GM19452 (cell line): ENCODE data around the gene CRYZL1.
"Not testable (repeated sequence)": the region's sequence is repeated elsewhere in the genome, so short reads cannot be mapped to it uniquely, and the experiment has no call there.

Experiments used
- ATAC-seq: cut with Tn5 transposase; IDR thresholded peaks from one replicate; pipeline ENCODE4 v1.9.1; 2021; ENCODE audit not compliant: unreplicated experiment

The CRYZL1 gene

DNA sequence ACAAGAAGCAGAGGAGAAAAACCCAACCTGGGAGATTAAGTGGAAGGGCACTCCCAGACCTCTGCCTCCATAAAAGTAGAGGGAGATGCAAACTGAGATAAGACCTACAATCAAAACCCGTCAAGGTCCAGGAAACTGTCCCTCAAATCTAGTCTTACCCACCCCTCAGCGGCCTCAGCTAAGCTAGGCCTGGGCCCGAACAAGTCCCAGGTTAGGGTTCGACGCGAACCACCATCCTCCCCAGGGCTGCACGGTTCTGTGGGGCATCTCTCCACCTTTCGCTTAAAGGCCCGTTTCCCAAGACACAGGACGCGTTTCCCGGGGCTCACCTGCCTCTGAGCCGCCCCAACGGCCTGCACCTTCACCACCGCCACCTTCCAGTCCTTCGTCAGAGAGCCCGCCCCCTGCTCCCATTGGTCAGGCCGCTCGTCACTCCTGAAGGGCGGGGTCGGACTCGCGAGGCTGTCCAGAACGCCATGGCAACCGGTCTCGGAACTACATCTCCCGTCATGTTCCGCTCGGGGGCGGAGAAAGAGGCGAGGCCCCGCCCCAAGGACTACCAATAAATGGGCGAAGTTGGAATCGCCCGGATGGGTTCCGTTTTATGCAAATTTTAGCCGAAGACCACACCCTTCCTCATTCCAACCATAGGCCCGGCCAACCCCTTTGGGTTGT is at the start of gene CRYZL1:
Gene CRYZL1 (minus strand): TSS at position 390 of the 675 bp plus-strand sequence. CDS start 10,190 bp downstream, outside the sequence.
- peak; percentile 85 for ATAC-seq

GRCh38 chr21:33690874-33691273 is 49.3 kb upstream of the CRYZL1 start:
- ATAC-seq = no peak

DNA sequence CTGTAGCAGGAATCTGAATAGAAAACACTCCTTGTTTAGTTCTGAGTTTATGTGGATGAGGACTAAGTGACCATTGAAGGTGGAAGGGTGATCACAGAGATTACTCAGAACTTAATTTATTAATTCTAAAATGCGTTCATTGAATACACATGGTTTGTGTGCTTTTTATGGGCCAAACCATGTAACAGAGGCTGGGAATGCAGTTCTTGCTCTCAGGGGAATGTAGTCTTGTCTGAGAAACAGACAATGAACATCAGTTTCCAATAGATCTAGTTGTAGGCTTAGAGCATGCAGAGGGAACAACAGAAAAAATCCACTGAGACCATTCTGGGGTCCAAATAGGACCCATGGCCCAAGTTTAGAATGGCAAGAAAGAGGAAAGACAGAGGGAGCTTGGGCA is 46.8 kb upstream of the CRYZL1 start:
- no peak for ATAC-seq

- no peak for ATAC-seq
Observed at GRCh38 chr21:33687634-33688033, 46.1 kb upstream of the CRYZL1 start.

DNA sequence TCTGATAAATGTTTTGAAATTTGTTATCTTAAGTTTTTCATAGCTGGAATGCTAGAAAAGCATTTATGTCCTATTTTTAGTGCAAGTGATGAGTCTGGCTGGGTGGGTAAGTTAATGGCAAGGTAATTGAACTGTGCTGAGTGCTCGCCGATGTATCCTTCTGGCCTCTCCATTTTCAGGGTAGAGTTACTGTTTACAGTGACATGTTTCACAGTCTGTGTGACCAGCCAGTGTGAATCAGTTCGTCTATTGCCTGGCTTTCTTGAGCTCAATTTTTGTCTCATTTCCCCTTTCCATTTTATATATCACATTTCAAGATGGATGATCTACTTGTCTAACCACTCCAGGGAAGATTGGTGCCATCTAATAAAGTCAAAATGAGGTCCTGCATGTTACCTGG is 44.8 kb upstream of the CRYZL1 start:
- ATAC-seq = no peak

GRCh38 chr21:33685613-33686197 is 44.2 kb upstream of the CRYZL1 start:
- no peak for ATAC-seq

DNA sequence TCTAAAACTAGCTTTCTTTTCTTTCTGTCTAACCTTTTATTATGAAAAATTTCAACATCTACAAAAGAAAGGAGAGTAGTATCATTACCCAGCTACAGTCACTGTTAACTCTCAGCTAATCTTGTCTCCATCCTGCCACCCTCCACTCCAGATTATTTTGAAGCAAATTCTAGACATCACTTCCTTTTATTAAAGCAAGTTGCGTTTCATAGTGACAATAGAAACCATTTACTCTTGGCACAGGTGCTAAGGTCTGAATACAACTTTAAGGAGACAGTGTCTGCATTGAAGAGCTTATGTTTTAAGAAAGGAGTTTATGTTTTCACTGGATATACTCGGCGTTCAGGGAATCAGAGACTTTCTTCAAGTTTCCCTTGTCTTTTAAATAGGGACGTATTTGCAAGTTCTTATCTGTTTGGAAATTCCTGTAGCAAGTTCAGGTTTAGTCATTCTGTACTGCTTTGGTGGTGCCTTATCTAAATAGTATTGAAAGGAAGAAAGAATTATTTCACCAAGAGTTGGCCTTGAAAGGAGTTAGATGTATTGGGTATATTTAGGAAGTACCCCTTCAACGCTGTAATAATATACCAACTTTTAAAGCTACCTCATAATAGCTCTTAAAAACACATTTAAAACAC is 43.5 kb upstream of the CRYZL1 start:
- no peak for ATAC-seq

DNA sequence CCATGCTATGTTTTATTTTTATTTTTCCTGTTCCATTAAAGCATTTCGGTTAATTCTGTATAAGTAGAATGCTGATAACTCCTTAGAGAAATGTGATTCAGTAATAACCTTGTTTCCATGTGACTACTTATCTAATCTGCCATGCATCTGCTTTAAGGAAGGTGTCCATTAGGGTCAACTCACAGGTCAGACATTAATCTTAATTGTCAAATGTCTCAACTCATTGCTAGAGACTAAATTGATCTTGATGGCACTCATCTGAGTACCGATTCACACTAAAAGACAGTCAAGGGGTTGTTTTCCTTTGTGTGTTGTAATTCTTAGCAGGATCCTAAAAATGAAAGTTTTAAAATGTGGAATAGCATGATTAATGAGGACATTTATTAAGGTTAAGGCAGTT is 42.5 kb upstream of the CRYZL1 start:
- ATAC-seq = no peak

DNA sequence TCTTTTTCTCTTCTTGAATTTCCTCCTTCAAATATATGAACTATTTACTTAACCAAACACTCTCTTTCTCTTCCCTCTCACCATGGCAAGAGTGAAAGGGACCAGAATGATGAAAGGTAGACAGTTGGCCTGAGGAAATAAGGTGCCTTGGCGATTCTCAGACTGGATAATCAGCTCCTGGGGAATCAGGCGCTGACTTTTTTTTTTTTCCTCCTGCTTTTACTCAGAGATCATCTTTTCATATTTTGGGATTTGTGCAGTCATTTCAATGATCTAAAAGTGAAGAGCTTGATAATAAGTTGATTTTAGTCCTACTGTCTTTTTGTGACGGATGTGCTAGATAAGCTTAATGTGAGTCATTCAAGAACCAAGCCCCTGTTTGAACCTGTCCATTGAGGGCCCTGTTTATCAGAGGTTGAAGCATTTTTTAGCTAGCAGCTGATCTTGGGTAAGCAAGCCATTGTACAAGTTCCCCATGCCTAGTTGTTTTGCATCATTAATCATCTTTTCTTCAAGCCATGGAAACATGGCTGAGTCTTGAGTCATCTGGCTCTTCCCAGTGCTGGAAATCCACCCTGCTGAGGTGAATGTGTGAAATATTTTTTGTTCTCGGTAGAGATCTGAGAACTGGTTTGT is 41.6 kb upstream of the CRYZL1 start:
- ATAC-seq = no peak

- no peak for ATAC-seq
Observed at GRCh38 chr21:33680870-33681269, 39.3 kb upstream of the CRYZL1 start.

- no peak for ATAC-seq
Observed at GRCh38 chr21:33677450-33677849, 35.9 kb upstream of the CRYZL1 start.

GRCh38 chr21:33676666-33677065 is 35.1 kb upstream of the CRYZL1 start:
- not testable (repeated sequence) for ATAC-seq

DNA sequence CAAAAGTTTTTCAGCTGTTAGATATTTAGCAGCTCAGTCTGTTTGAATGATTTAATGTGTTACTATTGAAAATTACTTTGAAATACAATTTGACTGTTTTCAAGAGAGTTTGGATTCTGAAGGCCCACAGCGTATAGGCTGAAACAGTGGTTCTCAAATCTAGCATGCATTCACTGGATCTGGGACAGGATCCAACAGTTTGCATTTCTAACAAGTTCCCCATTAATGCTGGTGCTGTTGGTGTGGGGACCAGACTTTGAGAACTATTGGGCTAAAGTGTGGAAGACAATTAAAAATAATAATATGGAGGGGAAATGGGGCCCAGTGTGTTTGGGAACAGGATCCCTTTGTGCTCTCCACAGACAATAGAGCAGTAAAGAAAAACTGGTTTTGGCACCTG is 32.7 kb upstream of the CRYZL1 start:
- ATAC-seq = no peak

- ATAC-seq = no peak
Observed at GRCh38 chr21:33673473-33673872, 31.9 kb upstream of the CRYZL1 start.

DNA sequence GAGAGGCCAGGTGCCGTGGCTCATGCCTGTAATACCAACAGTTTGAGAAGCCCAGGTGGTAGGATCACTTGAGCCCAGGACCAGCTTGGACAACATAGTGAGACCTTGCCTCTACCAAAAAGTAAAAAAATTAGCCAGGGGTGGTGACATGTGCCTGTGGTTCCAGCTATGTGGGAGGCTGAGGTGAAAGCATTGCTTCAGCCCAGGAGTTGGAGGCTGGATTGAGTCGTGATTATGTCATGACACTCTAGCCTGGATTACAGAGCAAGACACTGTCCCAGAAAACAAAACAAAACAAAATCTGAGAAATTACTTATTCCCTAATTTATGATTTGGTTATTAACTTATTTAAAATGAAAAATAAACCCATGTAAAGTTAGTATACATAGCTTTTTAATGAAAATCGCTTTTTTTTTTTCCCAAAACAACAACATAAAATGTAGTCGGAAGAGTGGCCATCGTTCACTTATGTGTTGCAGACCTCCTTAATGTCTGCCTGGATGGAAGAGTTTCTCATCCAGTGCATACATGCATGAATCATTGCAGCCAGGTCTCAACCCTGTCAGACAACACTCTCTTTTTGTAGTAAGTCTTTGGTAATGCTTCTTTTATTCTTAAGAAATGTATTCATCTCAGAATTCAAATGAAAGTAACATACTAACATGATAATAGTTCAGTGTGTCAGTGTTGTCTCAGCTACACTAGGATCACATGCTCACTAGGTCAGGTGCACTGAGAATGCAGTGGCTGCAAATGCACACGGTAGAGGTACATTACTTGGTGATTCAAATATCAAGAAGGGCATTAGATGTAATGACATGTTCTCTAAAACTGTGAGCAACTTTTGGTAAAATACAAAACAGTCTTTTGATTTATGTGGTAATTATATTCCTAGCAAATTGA is 28.8 kb upstream of the CRYZL1 start:
- ATAC-seq = no peak

- no peak for ATAC-seq
Observed at GRCh38 chr21:33668620-33669019, 27.1 kb upstream of the CRYZL1 start.

- no peak for ATAC-seq
Observed at GRCh38 chr21:33668180-33668579, 26.6 kb upstream of the CRYZL1 start.

DNA sequence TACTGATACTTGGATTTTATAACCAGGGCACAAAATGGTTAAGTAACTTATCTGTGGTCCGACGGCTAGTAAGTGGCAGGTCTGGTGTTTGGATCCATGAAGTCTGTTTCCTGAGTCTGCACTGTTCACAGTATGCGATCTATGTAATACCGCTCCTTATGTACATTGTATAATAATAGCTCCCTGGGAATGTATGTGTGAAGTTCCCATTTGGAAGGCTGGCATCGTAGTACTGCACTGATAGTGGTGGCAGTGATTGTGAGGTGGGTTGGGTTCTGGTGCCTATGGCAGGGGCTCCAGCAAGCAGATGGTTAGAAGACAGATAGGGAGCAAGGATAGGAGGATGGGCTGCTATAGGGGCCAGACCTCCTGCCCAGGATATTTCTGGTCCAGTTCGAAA is 26.1 kb upstream of the CRYZL1 start:
- no peak for ATAC-seq

DNA sequence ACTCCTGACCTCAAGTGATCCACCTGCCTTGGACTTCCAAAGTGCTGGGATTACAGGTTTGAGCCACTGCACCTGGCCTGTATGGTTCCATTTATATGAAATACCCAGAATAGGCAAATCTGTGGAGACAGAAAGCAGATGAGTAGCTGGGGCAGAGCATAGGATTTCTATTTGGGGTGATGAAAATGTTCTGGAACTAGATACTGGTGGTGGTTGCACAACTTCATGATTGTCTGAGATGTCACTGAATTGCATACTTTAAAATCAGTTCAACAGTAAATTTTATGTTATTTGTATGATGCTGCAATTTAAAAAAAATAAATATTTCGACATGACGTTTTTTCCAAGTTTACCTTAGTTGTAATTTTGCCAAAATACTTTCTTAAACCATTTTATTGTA is 24.6 kb upstream of the CRYZL1 start:
- ATAC-seq = no peak

DNA sequence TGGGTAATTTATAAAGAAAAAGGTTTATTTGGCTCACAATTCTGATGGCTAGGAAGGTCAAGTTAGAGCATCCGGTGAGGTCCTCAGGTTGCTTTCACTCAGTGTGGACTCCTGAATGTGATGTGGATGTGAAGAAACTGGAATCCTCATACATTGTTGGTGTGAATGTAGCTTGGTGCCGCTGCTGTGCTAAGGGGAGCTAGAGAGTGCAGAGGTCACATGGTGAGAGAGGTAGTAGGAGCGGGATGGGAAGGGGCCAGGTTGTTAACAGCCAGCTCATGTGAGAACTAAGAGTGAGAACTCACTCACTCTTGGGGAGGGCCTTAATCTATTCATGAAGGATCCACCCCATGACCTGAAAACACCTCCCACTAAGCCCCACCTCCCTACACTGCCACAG is 22.6 kb upstream of the CRYZL1 start:
- ATAC-seq = no peak

- no peak for ATAC-seq
Observed at GRCh38 chr21:33663241-33663640, 21.7 kb upstream of the CRYZL1 start.
